Panc1 (cell line): ENCODE measurements around the gene MTOR.

Source experiments
- CTCF ChIP-seq: fragments of 450-650 bp; IDR thresholded peaks from 2 replicates; pipeline ENCODE4 v1.5.1; 2017; ENCODE audit warnings: mild to moderate bottlenecking
- POLR2AphosphoS5 ChIP-seq: IDR thresholded peaks from 2 replicates; pipeline ENCODE4 v1.6.1; 2012; ENCODE audit warnings: mild to moderate bottlenecking, low read depth, low read length, moderate library complexity
- SIN3A ChIP-seq: IDR thresholded peaks from 2 replicates; pipeline ENCODE4 v1.6.1; 2012; ENCODE audit warnings: low read depth, mild to moderate bottlenecking, low read length, moderate library complexity, borderline replicate concordance; ENCODE audit not compliant: insufficient read depth

- TF ChIP-seq CTCF (no peak), POLR2AphosphoS5 (no peak), SIN3A (no peak)
Observed at GRCh38 chr1:11068600-11069473, 193.5 kb downstream of the MTOR start.
